DOHH2 (cell line): ENCODE results near the gene CYTH3.

ENCODE experiments used
- H3F3A ChIP-seq: fragments of 200-600 bp; sonication (generic), shearing (Covaris generic); 2 replicates; pipeline ENCODE4 v1.6.0; 2016; ENCODE audit warnings: antibody characterized with exemption, mild to moderate bottlenecking; ENCODE audit not compliant: control insufficient read depth, insufficient read depth
- H3K27ac ChIP-seq: fragments of 200-600 bp; sonication (generic); 2 replicates; pipeline ENCODE4 v1.5.1; 2014; ENCODE audit warnings: low read depth, mild to moderate bottlenecking, low read length, moderate library complexity
- H3K27me3 ChIP-seq: fragments of 200-600 bp; sonication (generic); 2 replicates; pipeline ENCODE4 v1.6.1; 2014; ENCODE audit warnings: mild to moderate bottlenecking, low read length, mixed read lengths; ENCODE audit not compliant: control insufficient read depth
- H3K36me3 ChIP-seq: fragments of 200-600 bp; sonication (generic); 2 replicates; pipeline ENCODE4 v1.6.1; 2014; ENCODE audit warnings: mild to moderate bottlenecking, low read length, moderate library complexity, mixed read lengths; ENCODE audit not compliant: control insufficient read depth
- H3K4me1 ChIP-seq: fragments of 200-600 bp; sonication (generic); 2 replicates; pipeline ENCODE4 v1.6.1; 2014; ENCODE audit warnings: mild to moderate bottlenecking, low read length, mixed read lengths; ENCODE audit not compliant: control insufficient read depth
- H3K4me2 ChIP-seq: fragments of 200-600 bp; sonication (generic); 2 replicates; pipeline ENCODE4 v1.6.0; 2014; ENCODE audit warnings: mild to moderate bottlenecking, low read length, moderate library complexity
- H3K4me3 ChIP-seq: fragments of 200-600 bp; sonication (generic); 2 replicates; pipeline ENCODE4 v1.5.1; 2014; ENCODE audit warnings: mild to moderate bottlenecking, low read length, mixed read lengths
- H3K79me2 ChIP-seq: fragments of 200-600 bp; sonication (generic); 2 replicates; pipeline ENCODE4 v1.6.1; 2014; ENCODE audit warnings: mild to moderate bottlenecking, low read length, mixed read lengths; ENCODE audit not compliant: control insufficient read depth
- H3K9me2 ChIP-seq: fragments of 200-600 bp; sonication (generic); replicated peaks from 2 replicates; pipeline ENCODE4 v1.6.1; 2014; ENCODE audit warnings: mild to moderate bottlenecking, low read length, mixed read lengths; ENCODE audit not compliant: control insufficient read depth
- H3K9me3 ChIP-seq: fragments of 200-600 bp; sonication (generic); 2 replicates; pipeline ENCODE4 v1.6.1; 2014; ENCODE audit warnings: antibody characterized with exemption, low read length, mixed read lengths; ENCODE audit not compliant: control insufficient read depth, insufficient read depth
- H4K20me1 ChIP-seq: fragments of 200-600 bp; sonication (generic); 2 replicates; pipeline ENCODE4 v1.6.0; 2014; ENCODE audit warnings: low read depth, mild to moderate bottlenecking, antibody characterized with exemption, low read length, moderate library complexity; ENCODE audit not compliant: control insufficient read depth, insufficient read depth
- EZH2phosphoT487 ChIP-seq: fragments of 200-600 bp; sonication (generic); IDR thresholded peaks from 2 replicates; pipeline ENCODE4 v1.6.1; 2017; ENCODE audit warnings: borderline replicate concordance, mild to moderate bottlenecking, antibody characterized with exemption, low read length, moderate library complexity, mixed read lengths
- TF ChIP-seq, protein P1 (sequence below): fragments of 200-600 bp; sonication (generic); IDR thresholded peaks from one replicate; pipeline ENCODE4 v1.5.1; 2014; ENCODE audit warnings: antibody characterized with exemption, mild to moderate bottlenecking, low read depth, low read length; ENCODE audit not compliant: poor library complexity, severe bottlenecking

CYTH3 gene

DNA sequence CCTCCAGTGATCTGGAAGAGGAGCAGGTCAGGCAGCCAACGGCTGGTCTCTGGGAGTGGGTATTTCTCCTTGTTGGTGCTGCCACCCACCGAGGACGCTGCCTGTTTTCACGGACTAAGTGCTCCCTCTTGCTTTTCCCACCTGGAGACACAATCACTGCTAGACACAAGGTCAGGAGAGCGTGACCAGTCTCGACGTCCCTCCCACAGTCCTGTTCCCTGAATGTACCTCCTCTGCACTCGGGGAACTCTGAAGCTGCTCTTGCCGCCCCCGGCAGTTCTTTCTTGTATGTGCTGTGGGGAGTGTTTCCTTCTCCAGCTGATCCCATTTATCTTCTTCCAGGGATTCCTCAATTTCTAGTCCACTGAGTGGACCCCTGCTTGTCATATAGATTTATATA lies 89.4 kb downstream of the CYTH3 start:
- Histone ChIP-seq H3K9me2 (no peaks in the 10 kb centered on the region), H3K27me3 (peaks cover 8% of the 10 kb centered on the region), H3K9me3 (no peaks in the 10 kb centered on the region), H3K4me3 (no peak overlapping the region), H3K4me2 (no peak overlapping the region), H3K79me2 (no peaks in the 10 kb centered on the region), H3K36me3 (no peaks in the 10 kb centered on the region), H3F3A (no peaks in the 10 kb centered on the region), H3K4me1 (peaks cover 5% of the 10 kb centered on the region), H3K27ac (no peak overlapping the region), H4K20me1 (no peaks in the 10 kb centered on the region; the same call in 1 of the 2 replicates)
- TF ChIP-seq, protein P1, sequence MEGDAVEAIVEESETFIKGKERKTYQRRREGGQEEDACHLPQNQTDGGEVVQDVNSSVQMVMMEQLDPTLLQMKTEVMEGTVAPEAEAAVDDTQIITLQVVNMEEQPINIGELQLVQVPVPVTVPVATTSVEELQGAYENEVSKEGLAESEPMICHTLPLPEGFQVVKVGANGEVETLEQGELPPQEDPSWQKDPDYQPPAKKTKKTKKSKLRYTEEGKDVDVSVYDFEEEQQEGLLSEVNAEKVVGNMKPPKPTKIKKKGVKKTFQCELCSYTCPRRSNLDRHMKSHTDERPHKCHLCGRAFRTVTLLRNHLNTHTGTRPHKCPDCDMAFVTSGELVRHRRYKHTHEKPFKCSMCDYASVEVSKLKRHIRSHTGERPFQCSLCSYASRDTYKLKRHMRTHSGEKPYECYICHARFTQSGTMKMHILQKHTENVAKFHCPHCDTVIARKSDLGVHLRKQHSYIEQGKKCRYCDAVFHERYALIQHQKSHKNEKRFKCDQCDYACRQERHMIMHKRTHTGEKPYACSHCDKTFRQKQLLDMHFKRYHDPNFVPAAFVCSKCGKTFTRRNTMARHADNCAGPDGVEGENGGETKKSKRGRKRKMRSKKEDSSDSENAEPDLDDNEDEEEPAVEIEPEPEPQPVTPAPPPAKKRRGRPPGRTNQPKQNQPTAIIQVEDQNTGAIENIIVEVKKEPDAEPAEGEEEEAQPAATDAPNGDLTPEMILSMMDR, result no peak
- no peak for TF ChIP-seq EZH2phosphoT487

GRCh38 chr7:6181136-6181535 lies 91.3 kb downstream of the CYTH3 start:
- no peaks in the 10 kb centered on the region for H3K9me3 ChIP-seq
- peaks cover 8% of the 10 kb centered on the region for H3K27me3 ChIP-seq
- peaks cover 5% of the 10 kb centered on the region for H3K4me1 ChIP-seq
- no peak for TF ChIP-seq EZH2phosphoT487
- TF ChIP-seq, protein P1, result no peak
- no peaks in the 10 kb centered on the region for H3K9me2 ChIP-seq
- no peak overlapping the region for H3K27ac ChIP-seq
- no peaks in the 10 kb centered on the region for H3K79me2 ChIP-seq
- no peaks in the 10 kb centered on the region for H4K20me1 ChIP-seq
- H3K4me2 ChIP-seq, result no peak overlapping the region
- no peaks in the 10 kb centered on the region for H3F3A ChIP-seq
- no peak overlapping the region for H3K4me3 ChIP-seq
- H3K36me3 ChIP-seq, result no peaks in the 10 kb centered on the region

GRCh38 chr7:6180344-6180725 lies 92.1 kb downstream of the CYTH3 start:
- no peak overlapping the region for H3K4me2 ChIP-seq
- H3K9me3 ChIP-seq, result no peaks in the 10 kb centered on the region
- H3F3A ChIP-seq, result no peaks in the 10 kb centered on the region
- H3K36me3 ChIP-seq, result no peaks in the 10 kb centered on the region
- H4K20me1 ChIP-seq, result no peaks in the 10 kb centered on the region
- peaks cover 5% of the 10 kb centered on the region for H3K4me1 ChIP-seq
- peaks cover 8% of the 10 kb centered on the region for H3K27me3 ChIP-seq
- no peaks in the 10 kb centered on the region for H3K79me2 ChIP-seq
- TF ChIP-seq EZH2phosphoT487, result no peak
- TF ChIP-seq, protein P1, result no peak
- no peak overlapping the region for H3K27ac ChIP-seq
- H3K9me2 ChIP-seq, result no peaks in the 10 kb centered on the region
- no peak overlapping the region for H3K4me3 ChIP-seq
